Vagina (tissue), 2 donors: ENCODE measurements around the gene PPP3R1. TPM values are rescaled to one million over a fixed set of nuclear protein-coding genes. Genes with fewer than 3 reads are reported as not detected.

Experiments used
- DNase-seq, 2 donors: peaks; one replicate each; pipeline ENCODE4 v3.0.0-alpha.2; 2017; ENCODE audit errors: extremely low spot score in 2 of 2
- H3K27ac ChIP-seq: fragments of 200-600 bp; sonication (generic); one replicate; pipeline ENCODE4 v1.5.1; 2019
- H3K27me3 ChIP-seq: fragments of 200-600 bp; sonication (generic); one replicate; pipeline ENCODE4 v1.5.1; 2019
- H3K36me3 ChIP-seq, 2 donors: fragments of 200-600 bp; sonication (generic); one replicate each; pipeline ENCODE4 v1.5.1; 2017 to 2019
- H3K4me1 ChIP-seq: fragments of 200-600 bp; sonication (generic); one replicate; pipeline ENCODE4 v1.5.1; 2019
- H3K4me3 ChIP-seq, 2 donors: fragments of 200-600 bp; sonication (generic); 1 replicate in 1 of 2; 2 replicates in 1 of 2; pipeline ENCODE4 v1.5.1; 2016 to 2019
- H3K9me3 ChIP-seq: fragments of 200-600 bp; sonication (generic); one replicate; pipeline ENCODE4 v1.5.1; 2019
- POLR2A ChIP-seq, 2 donors: fragments of 450-650 bp; IDR thresholded peaks; one replicate each; pipeline ENCODE4 v1.6.1; 2017; ENCODE audit warnings: antibody characterized with exemption in 2 of 2, mild to moderate bottlenecking in 2 of 2, moderate library complexity in 2 of 2
- POLR2AphosphoS5 ChIP-seq, 2 donors: sonication (generic); formaldehyde crosslinking; IDR thresholded peaks; one replicate each; pipeline ENCODE4 v1.9.0; 2017; ENCODE audit warnings: antibody characterized with exemption in 2 of 2, mild to moderate bottlenecking in 2 of 2, low read depth in 1 of 2; ENCODE audit not compliant: insufficient read depth in 1 of 2
- intact Hi-C: fragments of 100-400 bp; cut with DNase I; formaldehyde crosslinking; loops from one replicate; pipeline ENCODE4 v1.15.1; 2023
- total RNA-seq: library from RNA; depleted of rRNA; stranded (reverse); fragments of >200 nt; gene quantifications from one replicate; pipeline ENCODE4 v1.2.3, GENCODE V29; 2016
- TF ChIP-seq, protein P1 (sequence below), 3 experiments: fragments of 450-650 bp in 2 of 3; fragments of 200-600 bp in 1 of 3; sonication (generic) in 1 of 3; IDR thresholded peaks; one replicate each; pipeline ENCODE4 v1.5.1; 2017 to 2019; ENCODE audit warnings: antibody characterized with exemption in 3 of 3, mild to moderate bottlenecking in 2 of 3, moderate library complexity in 2 of 3

The PPP3R1 gene
- total RNA-seq, 1 donor from 2014 or later = 28.2 TPM

DNA sequence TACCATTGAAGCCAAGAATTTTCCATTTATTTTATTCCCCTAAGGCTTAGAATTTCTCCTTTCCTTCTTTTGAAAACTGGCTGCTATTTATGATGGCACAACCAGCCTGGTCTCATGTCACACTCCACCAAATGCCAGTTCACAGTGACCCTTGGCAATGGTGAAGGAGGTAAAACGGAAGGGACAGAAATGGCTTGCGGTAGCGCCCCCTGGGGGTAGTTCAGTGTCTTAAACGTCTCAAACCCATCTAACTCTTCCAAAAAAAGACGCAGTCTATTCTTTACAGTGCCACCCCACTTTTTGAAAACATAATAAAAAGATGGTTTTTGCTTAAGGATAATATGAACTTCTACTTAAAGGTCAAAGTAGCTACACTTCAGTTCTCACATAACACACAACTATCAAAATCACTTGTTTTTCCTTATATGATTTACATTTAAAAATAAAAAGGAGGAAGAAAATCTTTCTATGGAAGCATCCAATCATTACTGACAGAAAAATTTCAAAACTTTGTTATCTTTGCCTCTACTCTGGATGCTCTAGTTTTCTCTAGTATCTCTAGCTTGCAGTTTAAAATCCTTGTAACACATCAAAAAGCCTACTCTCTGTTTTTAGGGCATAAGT is 66.7 kb downstream of the PPP3R1 start:
- H3K4me1 ChIP-seq = peaks cover 16% of the 10 kb centered on the region
- no peak for DNase-seq
- H3K9me3 ChIP-seq = no peaks in the 10 kb centered on the region
- H3K4me3 ChIP-seq = no peak overlapping the region
- H3K27me3 ChIP-seq = no peaks in the 10 kb centered on the region
- peaks cover 0 to 13% of the 10 kb centered on the region in 2 donors for H3K36me3 ChIP-seq
- TF ChIP-seq, protein P1, sequence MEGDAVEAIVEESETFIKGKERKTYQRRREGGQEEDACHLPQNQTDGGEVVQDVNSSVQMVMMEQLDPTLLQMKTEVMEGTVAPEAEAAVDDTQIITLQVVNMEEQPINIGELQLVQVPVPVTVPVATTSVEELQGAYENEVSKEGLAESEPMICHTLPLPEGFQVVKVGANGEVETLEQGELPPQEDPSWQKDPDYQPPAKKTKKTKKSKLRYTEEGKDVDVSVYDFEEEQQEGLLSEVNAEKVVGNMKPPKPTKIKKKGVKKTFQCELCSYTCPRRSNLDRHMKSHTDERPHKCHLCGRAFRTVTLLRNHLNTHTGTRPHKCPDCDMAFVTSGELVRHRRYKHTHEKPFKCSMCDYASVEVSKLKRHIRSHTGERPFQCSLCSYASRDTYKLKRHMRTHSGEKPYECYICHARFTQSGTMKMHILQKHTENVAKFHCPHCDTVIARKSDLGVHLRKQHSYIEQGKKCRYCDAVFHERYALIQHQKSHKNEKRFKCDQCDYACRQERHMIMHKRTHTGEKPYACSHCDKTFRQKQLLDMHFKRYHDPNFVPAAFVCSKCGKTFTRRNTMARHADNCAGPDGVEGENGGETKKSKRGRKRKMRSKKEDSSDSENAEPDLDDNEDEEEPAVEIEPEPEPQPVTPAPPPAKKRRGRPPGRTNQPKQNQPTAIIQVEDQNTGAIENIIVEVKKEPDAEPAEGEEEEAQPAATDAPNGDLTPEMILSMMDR (IDR thresholded peaks at IDR 0.05) = no peak
- TF ChIP-seq POLR2A (IDR thresholded peaks at IDR 0.05) (no peak), POLR2AphosphoS5 (IDR thresholded peaks at IDR 0.05; ENCODE audit: insufficient read depth in 1 of 2, low read depth in 1 of 2) (no peak)
- H3K27ac ChIP-seq = no peak overlapping the region
- intact Hi-C loops = no loop called here

DNA sequence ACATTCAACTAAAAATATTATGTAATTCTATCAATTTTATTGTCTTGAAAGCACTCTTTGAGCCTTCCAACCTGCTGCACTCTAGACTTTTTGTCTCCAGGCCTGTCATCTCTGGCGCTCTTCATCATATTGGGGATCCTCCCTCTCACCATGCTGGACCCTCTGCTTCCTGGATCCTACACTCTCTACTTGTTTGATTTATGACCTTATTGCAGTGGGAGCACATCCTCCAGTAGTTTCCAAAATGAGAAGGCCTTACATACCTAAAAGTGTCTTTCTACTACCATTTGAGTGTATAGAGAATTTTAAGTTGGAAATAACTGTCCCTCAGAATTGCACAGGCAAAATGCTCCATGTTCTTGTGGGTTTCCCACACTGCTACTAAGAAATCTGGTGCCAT is 69.4 kb downstream of the PPP3R1 start:
- Histone ChIP-seq H3K27me3 (no peaks in the 10 kb centered on the region), H3K27ac (no peak overlapping the region), H3K4me3 (no peak overlapping the region), H3K36me3 (peaks cover 0 to 19% of the 10 kb centered on the region in 2 donors), H3K4me1 (no peaks in the 10 kb centered on the region), H3K9me3 (no peaks in the 10 kb centered on the region)
- no peak for DNase-seq
- intact Hi-C loops = no loop called here
- no peak for TF ChIP-seq POLR2AphosphoS5 (IDR thresholded peaks at IDR 0.05; ENCODE audit: insufficient read depth in 1 of 2, low read depth in 1 of 2)
- no peak for TF ChIP-seq POLR2A (IDR thresholded peaks at IDR 0.05)
- TF ChIP-seq, protein P1 (IDR thresholded peaks at IDR 0.05) = no peak

DNA sequence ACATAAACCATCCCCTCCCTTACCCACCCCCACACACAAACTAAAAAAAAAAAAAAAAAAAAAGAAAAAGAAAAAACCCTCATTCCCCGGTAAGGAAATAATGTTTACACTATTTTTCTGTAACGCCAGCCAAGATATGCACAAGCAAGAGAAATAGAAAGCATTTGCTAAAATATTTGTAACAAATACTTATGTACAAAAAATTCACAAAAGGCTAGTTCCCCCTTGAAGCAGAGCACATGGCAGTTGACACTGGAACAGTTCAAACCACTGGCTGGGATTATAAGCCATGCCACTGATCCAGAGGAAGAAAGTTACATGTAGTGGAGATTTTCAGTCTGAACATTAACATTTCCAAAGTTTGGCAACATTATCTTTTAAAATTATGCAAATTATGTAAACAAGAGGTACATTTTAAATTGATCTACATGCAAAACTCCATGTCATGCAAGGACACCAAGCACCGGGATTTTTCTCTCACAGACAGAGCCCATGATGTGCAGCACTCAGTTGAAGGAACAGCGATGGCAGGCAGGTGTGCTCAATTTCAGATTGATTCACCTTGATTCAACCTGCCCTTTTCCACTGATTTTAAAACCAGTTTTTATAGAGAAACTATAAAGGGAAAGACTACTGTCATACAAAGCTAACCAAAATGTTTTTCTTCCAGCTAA is 73.2 kb downstream of the PPP3R1 start:
- Histone ChIP-seq H3K27ac (no peak overlapping the region), H3K36me3 (peaks cover 0 to 19% of the 10 kb centered on the region in 2 donors), H3K27me3 (no peaks in the 10 kb centered on the region), H3K9me3 (no peaks in the 10 kb centered on the region), H3K4me3 (no peak overlapping the region), H3K4me1 (no peaks in the 10 kb centered on the region)
- TF ChIP-seq, protein P1 (IDR thresholded peaks at IDR 0.05) = no peak
- TF ChIP-seq POLR2A (IDR thresholded peaks at IDR 0.05) (no peak), POLR2AphosphoS5 (IDR thresholded peaks at IDR 0.05; ENCODE audit: insufficient read depth in 1 of 2, low read depth in 1 of 2) (no peak)
- DNase-seq = no peak
- intact Hi-C loops = no loop called here

DNA sequence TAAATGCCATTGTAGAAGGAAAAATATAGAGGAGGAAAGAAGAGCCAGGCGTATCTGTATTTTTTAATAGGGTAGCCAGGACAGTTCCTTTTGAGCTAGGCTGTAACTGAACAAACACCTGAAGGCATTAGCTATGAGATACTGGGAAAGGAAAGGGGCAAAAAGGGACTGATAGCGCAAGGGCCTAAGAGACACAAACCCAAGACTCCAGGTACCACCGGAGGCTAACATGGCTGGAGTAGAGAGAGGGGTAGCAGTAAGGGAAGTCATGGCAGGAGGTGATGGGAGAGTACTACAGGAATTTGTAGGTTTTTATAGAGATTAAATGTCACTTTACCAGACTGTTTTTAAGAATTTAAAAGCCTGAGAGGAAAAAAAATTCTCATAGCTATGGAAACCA is 73.9 kb downstream of the PPP3R1 start:
- DNase-seq = no peak
- Histone ChIP-seq H3K4me3 (no peak overlapping the region), H3K27me3 (no peaks in the 10 kb centered on the region), H3K4me1 (no peaks in the 10 kb centered on the region), H3K27ac (no peak overlapping the region), H3K36me3 (peaks cover 0 to 19% of the 10 kb centered on the region in 2 donors), H3K9me3 (no peaks in the 10 kb centered on the region)
- intact Hi-C loops = no loop called here
- TF ChIP-seq, protein P1 (IDR thresholded peaks at IDR 0.05) = no peak
- TF ChIP-seq POLR2AphosphoS5 (IDR thresholded peaks at IDR 0.05; ENCODE audit: insufficient read depth in 1 of 2, low read depth in 1 of 2) (no peak), POLR2A (IDR thresholded peaks at IDR 0.05) (no peak)

DNA sequence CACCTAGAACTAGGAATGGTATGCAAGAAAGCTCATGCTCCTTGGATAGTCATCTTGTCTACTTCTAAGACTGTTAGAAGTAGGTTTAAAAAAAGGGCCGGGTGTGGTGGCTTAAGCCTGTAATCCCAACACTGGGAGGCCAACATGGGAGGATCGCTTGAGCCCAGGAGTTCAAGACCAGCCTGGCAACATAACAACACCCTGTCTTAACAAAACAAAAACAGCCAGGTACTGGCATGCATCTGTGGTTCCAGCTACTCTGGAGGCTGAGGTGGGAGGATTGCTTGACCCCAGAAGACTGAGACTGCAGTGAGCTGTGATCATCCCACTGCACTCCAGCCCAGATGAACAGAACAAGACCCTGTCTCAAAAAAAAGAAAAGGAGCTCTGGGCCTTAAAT is 74.8 kb downstream of the PPP3R1 start:
- no peak overlapping the region for H3K27ac ChIP-seq
- H3K27me3 ChIP-seq = no peaks in the 10 kb centered on the region
- no peak overlapping the region for H3K4me3 ChIP-seq
- no peak for DNase-seq
- H3K9me3 ChIP-seq = no peaks in the 10 kb centered on the region
- no peak for TF ChIP-seq POLR2A (IDR thresholded peaks at IDR 0.05)
- no peak for TF ChIP-seq POLR2AphosphoS5 (IDR thresholded peaks at IDR 0.05; ENCODE audit: insufficient read depth in 1 of 2, low read depth in 1 of 2)
- TF ChIP-seq, protein P1 (IDR thresholded peaks at IDR 0.05) = no peak
- no peaks in the 10 kb centered on the region for H3K4me1 ChIP-seq
- peaks cover 0 to 19% of the 10 kb centered on the region in 2 donors for H3K36me3 ChIP-seq
- intact Hi-C loops = no loop called here
